Measurements from ENCODE around the gene PACRG. TPM values are rescaled to one million over a fixed set of nuclear protein-coding genes. Genes with fewer than 3 reads are reported as not detected.

The PACRG gene
- total and polyA plus RNA-seq, 2 of the 4 experiments (the other 2 are of a cell fraction): not detected

DNA sequence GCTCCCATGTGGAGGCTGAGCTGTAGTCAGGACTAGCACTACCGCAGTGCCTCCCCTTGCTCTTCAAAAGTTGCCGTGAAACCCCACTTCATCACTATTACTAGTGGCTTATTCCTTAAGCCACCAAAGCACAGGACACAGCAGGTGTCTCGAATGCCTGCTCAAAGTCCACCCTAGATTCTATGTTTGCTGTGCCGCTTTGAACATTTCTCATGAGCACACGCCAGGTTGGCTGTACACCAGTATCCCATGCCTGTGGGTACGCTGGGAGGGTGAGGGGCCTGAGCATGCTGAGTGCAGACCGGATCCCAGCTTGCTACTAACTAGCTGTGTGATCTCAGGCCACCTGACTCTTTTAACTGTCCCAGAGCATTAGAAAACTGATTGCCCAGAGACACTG, 350.9 kb downstream of the PACRG start:
- Histone ChIP-seq H3K79me1 (ENCODE audit: low read depth in 1 of 2, low read length in 2 of 2) (no peaks in the 10 kb centered on the region), H3K27me3 (ENCODE audit: control insufficient read depth, insufficient read depth, low read length) (no peaks in the 10 kb centered on the region), H2AK9ac (replicated peaks; ENCODE audit: low read depth, low read length, poor library complexity) (no peak overlapping the region), H2AFZ (replicated peaks; ENCODE audit: low read length, poor library complexity) (no peak overlapping the region), H2BK20ac (ENCODE audit: low read depth, low read length) (no peak overlapping the region), H2AK5ac (ENCODE audit: low read depth, low read length) (no peak overlapping the region), H3K4me2 (ENCODE audit: low read depth, low read length) (no peak overlapping the region), H4K91ac (ENCODE audit: insufficient read depth, low read depth, low read length) (no peak overlapping the region), H3K4me1 (ENCODE audit: control insufficient read depth, insufficient read depth, low read length) (no peaks in the 10 kb centered on the region), H4K8ac (ENCODE audit: low read depth in 2 of 2, low read length in 2 of 2) (no peak overlapping the region), H4K20me1 (ENCODE audit: insufficient read depth, low read length) (no peaks in the 10 kb centered on the region), H3K14ac (replicated peaks; ENCODE audit: low read depth, low read length) (no peak overlapping the region), H3K9ac (ENCODE audit: low read depth, low read length) (no peak overlapping the region), H2BK120ac (ENCODE audit: low read depth, low read length) (no peak overlapping the region), H2BK5ac (ENCODE audit: low read depth, low read length, poor library complexity, severe bottlenecking) (no peak overlapping the region), H3K18ac (ENCODE audit: low read depth, low read length) (no peak overlapping the region), H2BK15ac (ENCODE audit: low read depth, low read length) (no peak overlapping the region), H4K5ac (ENCODE audit: low read depth, low read length) (no peak overlapping the region), H3K9me1 (ENCODE audit: insufficient read depth, low read length) (no peaks in the 10 kb centered on the region), H3K4ac (ENCODE audit: low read depth, low read length) (no peak overlapping the region), H3K4me3 (ENCODE audit: insufficient read depth, low read depth, low read length) (no peak overlapping the region), H3K27ac (ENCODE audit: insufficient read depth, low read length) (no peak overlapping the region), H3K9me3 (ENCODE audit: control insufficient read depth, insufficient read depth, low read length) (peaks cover 11% of the 10 kb centered on the region), H3K56ac (ENCODE audit: extremely low read depth, insufficient read depth, low read length) (no peak overlapping the region), H3K36me3 (ENCODE audit: control insufficient read depth, insufficient read depth, low read length) (no peaks in the 10 kb centered on the region), H3K23ac (ENCODE audit: low read depth, low read length) (no peak overlapping the region)
- dilution Hi-C loops (cut with HindIII; ENCODE audit: low sequenced_read_pairs, unreplicated experiment): no loop called here
- POLR2A ChIA-PET (ENCODE audit: unreplicated experiment): no interaction called here
- WGBS, 2 experiments (ENCODE audit: extremely low coverage in 2 of 2, insufficient read length in 1 of 2): 48% methylated on average over 2 of the region's 7 CpGs; no CpG with 5 or more reads in 1 of the 2 experiments
- CTCF ChIA-PET: no interaction called here
- DNase-seq (no peak), ATAC-seq (ENCODE audit: low read depth) (no peak)
- BruUV-seq (replicated peaks): no TSS peak
- TF ChIP-seq SMC3 (IDR thresholded peaks at IDR 0.05; ENCODE audit: low read depth, low read length) (no peak), CEBPB (IDR thresholded peaks at IDR 0.05; ENCODE audit: low read depth, low read length) (no peak), FOS (IDR thresholded peaks at IDR 0.05; ENCODE audit: low read depth, low read length) (no peak), MXI1 (IDR thresholded peaks at IDR 0.05; ENCODE audit: borderline replicate concordance, low read depth, low read length) (no peak), RFX5 (IDR thresholded peaks at IDR 0.05; ENCODE audit: low read depth, low read length) (no peak), POLR2A (IDR thresholded peaks at IDR 0.05; ENCODE audit: low read depth, low read length) (no peak), NFE2L2 (IDR thresholded peaks at IDR 0.05; ENCODE audit: low read depth, low read length) (no peak), MAZ (IDR thresholded peaks at IDR 0.05; ENCODE audit: borderline replicate concordance, low read depth, low read length) (no peak)
- TF ChIP-seq, protein P1, sequence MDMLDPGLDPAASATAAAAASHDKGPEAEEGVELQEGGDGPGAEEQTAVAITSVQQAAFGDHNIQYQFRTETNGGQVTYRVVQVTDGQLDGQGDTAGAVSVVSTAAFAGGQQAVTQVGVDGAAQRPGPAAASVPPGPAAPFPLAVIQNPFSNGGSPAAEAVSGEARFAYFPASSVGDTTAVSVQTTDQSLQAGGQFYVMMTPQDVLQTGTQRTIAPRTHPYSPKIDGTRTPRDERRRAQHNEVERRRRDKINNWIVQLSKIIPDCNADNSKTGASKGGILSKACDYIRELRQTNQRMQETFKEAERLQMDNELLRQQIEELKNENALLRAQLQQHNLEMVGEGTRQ (IDR thresholded peaks at IDR 0.05; ENCODE audit: low read depth, low read length): no peak
- TF ChIP-seq, protein P2, sequence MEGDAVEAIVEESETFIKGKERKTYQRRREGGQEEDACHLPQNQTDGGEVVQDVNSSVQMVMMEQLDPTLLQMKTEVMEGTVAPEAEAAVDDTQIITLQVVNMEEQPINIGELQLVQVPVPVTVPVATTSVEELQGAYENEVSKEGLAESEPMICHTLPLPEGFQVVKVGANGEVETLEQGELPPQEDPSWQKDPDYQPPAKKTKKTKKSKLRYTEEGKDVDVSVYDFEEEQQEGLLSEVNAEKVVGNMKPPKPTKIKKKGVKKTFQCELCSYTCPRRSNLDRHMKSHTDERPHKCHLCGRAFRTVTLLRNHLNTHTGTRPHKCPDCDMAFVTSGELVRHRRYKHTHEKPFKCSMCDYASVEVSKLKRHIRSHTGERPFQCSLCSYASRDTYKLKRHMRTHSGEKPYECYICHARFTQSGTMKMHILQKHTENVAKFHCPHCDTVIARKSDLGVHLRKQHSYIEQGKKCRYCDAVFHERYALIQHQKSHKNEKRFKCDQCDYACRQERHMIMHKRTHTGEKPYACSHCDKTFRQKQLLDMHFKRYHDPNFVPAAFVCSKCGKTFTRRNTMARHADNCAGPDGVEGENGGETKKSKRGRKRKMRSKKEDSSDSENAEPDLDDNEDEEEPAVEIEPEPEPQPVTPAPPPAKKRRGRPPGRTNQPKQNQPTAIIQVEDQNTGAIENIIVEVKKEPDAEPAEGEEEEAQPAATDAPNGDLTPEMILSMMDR (conservative IDR thresholded peaks at IDR 0.05; ENCODE audit: low read depth, low read length): no peak
- intact Hi-C loops (cut with micrococcal nuclease): no loop called here
- in situ Hi-C loops (cut with MboI; ENCODE audit: low sequenced_read_pairs): no loop called here
